ENCODE data around the gene COL8A2.

DNA sequence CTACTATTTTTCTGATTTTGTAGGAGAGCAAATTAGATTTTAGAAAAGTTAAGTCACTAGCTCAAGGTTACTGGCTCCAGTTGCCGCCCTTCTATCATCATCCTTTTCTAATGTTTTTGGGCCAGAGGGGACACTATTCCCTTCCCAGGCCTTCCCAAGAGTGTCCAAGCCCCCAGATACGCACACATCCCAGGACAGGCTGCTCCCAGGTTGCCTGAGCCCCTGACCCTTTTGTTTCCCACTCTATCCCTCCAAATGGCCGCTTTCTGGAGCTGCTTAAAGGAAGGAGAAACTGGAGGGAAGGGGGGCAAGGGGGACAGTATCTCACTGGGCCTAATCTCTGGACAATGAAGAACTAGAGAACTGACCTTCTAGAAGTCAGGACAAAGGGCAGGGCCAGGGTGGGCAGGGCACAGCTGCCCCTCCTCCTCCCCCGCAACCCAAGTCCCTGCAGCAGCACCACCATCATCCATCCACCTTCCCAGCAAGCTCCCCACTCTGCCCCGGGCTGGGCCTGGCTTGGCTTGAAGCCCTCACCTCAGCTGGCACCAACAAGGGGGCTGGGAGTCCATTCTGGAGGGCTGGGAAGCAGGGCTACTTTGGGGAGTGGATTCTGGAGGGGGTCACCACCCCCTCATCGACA, 29.9 kb upstream of the COL8A2 start:
- TF ChIP-seq ZFX (IDR thresholded peaks at IDR 0.05; ENCODE audit: borderline replicate concordance), result no peak
- TF ChIP-seq, protein P1, sequence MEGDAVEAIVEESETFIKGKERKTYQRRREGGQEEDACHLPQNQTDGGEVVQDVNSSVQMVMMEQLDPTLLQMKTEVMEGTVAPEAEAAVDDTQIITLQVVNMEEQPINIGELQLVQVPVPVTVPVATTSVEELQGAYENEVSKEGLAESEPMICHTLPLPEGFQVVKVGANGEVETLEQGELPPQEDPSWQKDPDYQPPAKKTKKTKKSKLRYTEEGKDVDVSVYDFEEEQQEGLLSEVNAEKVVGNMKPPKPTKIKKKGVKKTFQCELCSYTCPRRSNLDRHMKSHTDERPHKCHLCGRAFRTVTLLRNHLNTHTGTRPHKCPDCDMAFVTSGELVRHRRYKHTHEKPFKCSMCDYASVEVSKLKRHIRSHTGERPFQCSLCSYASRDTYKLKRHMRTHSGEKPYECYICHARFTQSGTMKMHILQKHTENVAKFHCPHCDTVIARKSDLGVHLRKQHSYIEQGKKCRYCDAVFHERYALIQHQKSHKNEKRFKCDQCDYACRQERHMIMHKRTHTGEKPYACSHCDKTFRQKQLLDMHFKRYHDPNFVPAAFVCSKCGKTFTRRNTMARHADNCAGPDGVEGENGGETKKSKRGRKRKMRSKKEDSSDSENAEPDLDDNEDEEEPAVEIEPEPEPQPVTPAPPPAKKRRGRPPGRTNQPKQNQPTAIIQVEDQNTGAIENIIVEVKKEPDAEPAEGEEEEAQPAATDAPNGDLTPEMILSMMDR (IDR thresholded peaks at IDR 0.05), result no peak
